ENCODE data around the gene LRRC2. TPM values are rescaled to one million over a fixed set of nuclear protein-coding genes. Genes with fewer than 3 reads are reported as not detected.

LRRC2 gene
- polyA plus RNA-seq, 3 donors = 1.4 to 2.9 (median 2.1) TPM

DNA sequence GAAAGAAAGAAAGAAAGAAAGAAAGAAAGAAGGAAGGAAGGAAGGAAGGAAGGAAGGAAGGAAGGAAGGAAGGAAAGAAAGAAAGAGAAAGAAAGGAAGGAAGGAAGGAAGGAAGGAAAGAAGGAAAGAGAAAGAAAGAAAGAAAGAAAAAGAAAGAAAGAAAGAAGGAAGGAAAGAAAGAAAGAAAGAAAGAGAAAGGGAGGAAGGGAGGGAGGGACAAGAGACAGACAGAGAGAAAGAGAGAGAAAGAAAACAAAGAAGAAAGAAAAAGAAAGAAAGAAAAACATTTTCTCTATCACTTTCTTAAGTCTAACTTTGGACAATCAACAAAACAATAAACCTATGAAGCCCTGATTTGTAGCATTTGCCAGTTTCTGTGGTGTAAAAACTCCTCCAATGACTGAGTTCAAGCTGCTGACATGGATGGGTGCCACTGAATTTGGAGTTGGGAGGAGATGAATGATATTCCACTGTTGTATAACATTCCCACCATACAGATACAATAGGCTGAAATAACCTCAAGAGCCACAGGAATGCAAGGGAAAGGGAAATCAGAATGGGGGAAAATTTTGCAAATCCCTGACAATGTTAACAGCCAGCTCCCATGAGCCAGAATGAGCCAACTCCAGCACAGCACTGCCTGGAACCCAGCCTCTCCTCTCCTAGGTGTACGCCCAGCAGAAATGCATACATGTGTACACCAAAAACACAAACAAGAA lies 83.3 kb downstream of the LRRC2 start:
- DNase-seq = no peak

DNA sequence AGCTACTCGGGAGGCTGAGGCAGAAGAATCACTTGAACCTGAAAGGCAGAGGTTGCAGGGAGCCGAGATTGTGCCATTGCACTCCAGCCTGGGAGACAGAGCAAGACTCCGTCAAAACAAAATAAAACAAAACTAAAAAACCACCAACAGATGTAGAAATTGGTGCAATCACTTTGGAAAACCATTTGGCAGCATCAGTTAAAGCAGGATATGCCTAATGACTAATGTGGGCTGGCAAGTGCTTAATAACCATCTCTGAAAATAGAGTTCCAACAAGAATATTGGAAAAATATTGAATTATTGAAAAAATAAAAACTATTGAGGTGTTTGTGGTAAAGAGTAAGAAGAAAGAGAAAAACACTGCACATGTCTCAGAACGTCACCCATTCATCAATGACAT lies 84.5 kb downstream of the LRRC2 start:
- DNase-seq = no peak

DNA sequence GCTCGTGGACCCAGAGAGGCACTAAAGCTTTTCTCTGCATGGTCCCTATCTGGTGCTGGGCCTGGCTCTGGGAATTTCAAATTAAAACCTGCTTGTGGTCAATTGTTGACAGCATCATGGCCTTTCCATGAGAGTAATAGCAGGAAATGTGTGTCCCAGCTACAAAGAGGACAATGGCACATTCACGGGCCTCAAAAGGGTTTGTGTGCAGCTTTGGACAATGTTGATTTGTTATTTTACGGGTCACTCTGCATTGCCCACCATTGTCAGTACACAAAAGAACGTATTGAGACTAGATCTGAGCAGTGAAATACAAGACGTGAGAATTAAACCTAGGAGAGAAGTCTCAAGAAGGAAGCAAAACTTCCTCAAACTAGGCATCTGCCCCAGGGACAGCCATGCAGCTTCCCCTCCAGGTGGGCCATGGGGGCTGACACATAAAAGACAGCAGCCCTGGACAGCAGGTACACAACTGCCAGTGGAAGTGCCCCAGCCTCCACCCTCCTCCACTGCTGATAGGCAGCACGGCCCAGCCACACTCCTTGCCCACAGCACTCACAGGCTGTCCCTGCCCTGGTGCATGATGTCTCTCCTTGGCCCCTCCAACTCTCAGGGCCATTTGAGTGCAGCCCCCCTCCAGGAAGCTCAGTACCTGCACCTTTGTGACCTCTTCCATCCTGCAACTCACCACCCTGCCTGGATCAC lies 85.5 kb downstream of the LRRC2 start:
- DNase-seq = no peak

DNA sequence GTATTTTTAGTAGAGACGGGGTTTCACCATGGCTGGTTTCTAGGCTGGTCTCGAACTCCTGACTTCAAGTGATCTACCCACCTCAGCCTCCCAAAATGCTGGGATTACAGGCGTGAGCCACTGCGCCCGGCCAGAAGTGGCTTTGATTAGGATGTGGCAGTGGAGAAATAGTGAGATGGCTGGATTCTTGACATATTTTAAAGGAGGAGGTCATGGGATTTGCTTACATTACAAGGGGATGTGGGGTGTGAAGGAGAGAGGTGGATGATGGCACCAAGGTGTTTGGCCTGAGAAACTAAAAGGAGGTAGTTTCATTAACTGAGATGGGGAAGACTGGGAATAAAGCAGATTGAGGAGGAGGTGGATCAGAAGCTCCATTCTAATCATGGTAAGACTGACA lies 86.4 kb downstream of the LRRC2 start:
- DNase-seq = no peak

DNA sequence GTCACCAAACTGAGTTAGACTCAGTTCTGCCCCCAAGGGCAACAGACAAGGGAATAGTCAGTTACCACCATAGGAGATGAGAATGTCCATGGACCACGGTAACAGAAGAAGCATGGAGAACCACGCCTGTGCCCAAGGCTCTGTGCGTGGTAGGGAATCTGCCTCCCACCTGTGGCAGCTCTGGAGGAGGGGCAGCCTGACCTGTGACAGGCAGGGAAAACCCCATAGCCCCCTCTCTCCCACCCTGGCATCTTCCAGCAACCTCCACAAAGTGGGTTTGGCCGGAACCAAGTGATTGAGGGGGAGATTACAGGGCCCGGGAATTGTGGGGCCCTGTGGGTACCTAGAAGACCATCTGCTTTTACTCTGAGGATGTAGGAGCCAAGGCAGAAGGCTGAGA lies 87.1 kb downstream of the LRRC2 start:
- DNase-seq = no peak

DNA sequence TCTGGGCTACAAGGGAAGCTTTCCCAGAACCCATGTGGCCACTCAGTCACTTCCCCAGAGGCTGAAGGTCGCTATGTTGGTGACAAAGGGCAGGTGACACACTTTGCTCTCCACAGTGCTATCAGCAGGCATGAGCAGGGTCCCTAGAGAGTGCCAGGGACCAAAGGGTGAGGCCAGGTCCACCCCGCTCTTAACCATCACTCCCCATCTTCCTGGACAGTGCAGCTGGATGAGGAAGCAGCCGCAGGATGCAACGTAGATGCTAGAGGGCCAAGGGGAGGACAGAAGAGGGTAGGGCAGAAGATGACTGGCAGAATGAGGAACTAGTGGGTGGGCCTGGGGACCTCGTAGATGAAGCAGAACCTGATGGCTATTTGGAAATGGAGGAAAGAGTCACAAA lies 87.8 kb downstream of the LRRC2 start:
- no peak for DNase-seq

DNA sequence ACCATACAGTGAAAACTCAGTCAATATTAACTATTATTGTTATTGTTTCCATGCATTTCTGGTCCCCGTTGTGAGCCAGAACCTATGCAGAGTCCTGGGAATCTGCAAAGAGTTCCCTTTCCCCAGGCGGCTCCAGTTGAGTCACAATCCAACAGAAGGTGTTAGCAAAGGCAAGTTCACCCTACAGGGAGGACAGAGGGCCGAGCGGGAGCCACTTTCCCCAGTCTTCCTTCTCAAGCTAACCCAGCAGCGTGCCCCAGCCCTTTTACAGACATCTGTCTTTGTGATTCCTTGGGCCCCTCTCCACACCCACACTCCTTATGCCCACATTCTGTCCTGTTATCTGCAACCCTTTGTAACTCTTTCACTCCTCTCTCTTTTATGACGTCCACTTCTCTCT lies 88.3 kb downstream of the LRRC2 start:
- no peak for DNase-seq

DNA sequence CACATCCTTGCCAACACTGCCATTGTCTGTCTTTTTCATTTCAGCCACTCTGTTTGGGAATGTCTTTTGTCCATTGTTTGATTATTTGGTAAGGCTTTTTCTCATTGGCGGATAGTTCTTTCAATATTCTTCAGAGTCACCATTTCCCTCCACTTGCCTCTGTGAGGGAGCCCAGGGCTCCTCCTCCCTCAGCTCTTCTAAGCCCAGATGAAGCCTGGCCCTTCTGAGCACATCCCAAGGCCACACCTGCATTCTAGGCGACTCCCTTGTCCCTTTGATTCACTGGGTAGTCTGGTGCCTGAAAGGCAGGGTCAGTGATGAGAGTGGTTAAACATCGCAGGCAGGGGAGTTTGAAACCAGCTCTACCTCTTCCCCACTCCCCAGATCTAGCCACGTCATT lies 89.0 kb downstream of the LRRC2 start:
- DNase-seq = no peak

DNA sequence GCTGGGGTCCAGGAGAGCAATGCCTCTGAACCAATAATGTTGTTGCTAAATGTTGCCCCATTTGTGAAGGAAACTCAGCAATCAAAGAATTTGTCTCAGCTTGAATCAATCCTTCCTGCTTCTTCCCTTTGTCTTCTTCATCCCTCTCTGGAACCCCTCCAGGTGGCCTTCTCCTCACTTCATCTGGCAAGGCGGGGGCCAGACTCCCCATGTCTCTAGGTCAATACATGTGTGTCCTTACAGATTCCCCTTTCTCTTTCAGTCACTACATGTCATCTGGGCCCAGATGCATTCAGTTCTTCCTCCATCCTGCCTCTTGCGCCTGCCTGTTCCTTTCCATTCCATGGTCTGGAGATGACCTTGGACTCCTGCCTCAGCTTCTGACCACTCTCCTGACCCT lies 93.4 kb downstream of the LRRC2 start:
- no peak for DNase-seq

DNA sequence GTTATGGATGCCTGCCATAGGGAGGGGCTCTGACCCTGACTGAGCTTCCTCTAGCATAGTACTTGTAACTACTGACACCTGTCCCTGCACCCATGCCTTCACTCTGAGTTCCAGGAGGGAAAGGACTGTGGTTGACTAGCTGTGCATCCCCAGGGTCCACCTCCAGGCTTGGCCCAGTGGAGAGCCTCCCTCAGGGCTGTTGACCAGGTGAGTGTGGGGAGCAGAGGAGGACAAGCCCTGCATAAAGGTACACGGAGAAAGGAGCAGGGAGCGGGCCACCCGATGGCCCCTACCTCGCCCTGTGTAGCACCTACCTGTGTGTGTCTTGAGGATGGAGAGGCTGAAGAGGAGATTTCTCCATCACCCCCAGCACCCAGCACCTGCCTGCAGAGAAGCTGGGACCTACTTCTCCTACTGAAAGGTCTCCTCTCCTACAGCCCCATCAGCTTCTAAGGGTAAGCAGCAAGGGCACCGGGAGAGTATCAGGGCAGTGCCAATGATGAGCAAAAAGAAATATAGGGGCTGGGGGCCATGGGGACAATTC lies 94.7 kb downstream of the LRRC2 start:
- no peak for DNase-seq

DNA sequence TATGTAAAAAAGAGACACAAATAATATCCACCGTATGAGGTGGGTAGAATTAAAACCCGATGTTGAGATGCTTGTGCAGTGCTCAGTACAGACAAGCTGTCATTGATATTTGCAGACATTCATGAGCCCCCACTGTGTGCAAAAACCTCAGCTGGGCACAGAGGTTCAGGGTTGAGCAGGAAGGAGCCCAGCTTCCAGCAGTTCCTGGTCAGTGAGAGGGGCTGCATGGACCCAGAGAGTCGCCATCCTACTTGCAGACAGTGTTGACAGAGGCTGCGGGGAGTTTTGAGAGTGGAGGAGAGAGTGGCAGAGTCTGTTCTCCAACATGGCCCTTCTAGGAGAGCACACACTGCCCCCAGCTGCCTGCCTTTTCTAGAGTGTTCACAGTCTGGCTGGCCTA lies 95.3 kb downstream of the LRRC2 start:
- no peak for DNase-seq

DNA sequence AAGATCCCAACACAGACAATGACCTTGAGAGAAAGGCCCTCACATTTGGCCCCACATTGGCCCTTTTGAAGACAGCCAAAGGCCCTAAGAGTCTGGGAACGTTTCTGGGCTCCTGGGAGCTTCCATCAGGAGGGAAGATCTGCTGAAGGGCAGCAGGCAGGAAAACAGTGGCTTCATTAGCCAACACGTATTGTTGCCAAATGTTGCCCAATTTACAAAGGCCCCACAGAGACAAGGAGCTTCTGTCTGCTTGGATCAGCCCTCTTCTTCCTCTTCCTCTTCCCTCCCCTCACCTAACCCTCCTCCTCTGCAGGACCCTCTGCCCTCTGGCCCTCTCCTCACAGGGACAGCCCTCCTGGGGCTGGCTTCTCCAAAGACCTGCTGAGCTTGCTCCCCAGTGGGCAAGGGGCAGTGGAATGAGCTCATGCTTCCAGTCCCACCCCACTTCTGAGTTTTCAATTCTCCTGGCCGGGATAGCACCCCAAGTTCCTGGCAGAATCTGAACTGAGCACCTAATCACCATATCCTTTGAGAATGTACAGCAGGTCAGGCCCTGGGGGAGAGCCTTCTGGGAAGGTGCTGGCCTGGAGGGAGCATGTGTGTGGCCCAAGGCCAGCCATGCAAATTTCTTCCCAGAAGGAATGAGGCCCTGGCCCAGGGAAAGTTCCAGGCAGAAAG lies 96.3 kb downstream of the LRRC2 start:
- DNase-seq = no peak

DNA sequence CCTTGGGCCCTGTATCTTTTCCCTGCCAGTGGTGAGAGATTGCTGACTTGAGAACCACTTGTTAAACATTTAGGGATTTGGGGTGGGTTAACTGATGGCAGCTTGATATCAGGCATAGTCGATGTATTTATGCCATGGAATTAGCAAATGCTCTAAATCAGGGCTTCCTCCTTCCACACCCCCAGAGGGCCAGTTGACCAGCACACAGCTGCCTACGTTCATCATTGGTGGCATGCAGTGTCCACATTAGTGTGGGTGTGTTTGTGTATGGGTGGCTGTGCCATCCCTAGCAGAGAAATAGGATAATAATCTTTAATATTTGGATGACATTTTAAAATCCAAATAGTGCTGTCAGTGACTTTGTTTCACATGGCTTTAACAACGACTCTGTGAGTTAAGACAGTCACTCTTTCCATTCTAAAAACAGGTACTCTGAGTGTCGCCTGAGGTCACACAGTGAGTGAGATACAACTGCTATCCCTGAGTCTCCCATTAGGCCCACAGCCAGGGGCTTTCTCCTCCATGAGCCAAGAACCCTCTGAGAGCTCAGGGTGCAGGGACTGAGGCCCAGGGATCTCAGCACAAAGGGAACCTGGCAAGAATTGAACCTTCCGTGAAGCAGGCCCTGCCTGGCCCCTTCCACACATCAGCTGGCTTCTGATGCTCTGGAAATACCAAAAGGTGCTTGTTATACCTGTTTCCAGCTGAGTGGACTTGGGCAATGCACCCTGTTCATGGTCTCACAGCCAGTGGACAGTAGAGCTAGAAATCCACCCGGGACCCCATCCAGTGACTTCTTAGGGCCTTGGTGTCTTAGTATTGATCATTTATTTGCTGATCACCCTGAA lies 97.1 kb downstream of the LRRC2 start:
- DNase-seq = no peak

DNA sequence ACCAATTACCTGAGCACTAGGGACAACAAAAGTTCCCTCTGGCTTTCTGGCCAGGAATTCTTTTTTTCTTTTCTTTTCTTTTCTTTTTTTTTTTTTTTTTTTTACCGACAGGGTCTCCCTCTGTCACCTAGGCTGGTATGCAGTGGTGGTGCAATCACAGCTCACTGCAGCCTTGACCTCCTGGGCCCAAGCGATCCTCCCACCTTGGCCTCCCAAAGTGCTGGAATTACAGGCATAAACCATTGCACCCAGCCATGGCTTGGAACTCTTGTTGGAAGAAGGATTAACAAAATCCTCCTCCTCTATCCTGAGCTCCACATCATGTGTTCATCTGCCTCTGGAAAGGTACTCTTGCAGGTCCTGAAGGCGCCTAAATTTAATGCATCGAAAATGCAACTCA lies 98.5 kb downstream of the LRRC2 start:
- DNase-seq = no peak

DNA sequence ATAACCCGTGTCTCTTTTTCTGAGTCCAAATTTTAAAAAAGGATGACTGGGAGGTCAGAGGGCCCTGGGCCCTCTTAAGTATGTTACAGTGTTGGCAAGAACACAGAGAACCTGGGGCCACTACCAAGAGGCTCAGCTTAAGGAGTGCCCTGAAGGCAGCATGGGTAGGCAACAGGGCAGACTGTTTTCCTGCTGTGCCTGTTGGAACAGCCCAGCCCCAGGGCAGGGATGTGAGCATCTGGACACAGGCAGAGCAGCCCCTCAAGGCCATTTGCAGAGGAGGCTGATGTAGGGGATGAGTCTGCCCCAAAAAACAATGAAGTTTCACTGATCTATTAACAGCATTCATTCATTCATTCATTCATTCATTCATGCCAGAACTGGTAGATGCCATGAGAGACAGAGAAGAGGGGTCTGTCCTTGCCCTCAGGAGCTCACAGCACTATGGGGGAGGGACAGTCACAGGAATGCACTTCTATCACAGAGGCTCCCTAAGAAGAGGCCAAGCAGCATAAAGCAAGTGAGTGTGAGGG lies 99.2 kb downstream of the LRRC2 start:
- no peak for DNase-seq

DNA sequence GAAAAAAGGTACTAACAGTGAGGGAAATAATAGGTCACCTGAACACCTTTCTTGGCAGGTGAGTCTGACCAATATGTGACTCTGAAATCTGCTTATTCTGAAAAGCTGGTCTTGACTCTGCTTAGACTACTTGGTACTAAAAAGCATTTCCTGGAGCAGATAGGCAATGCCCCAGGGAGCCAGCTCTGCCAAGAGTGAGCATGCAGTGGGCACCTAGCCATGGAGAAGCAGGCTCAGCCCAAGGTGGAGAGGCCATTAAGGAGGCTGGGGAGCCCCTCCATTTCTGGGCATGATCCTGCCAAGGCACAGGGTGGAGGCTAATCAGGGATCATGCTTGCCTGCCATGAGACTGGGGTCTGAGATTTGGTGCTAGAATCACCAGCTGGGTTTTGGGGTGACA lies 99.8 kb downstream of the LRRC2 start:
- DNase-seq = no peak

Other genes starting within 250 kb of the LRRC2 start
- gene CCR2, start 212.2 kb downstream of the LRRC2 start, polyA plus RNA-seq (ENCODE audit: insufficient read length in 3 of 3) = 1 to 10 TPM in 2 of 3 donors, under 1 TPM in 1; 0.87 to 1.9 (median 1.6) TPM
- gene CCR5, start 195.4 kb downstream of the LRRC2 start, polyA plus RNA-seq (ENCODE audit: insufficient read length in 3 of 3) = under 1 TPM; 0.17 to 0.47 (median 0.41) TPM
- gene CCRL2, start 159.0 kb downstream of the LRRC2 start, polyA plus RNA-seq (ENCODE audit: insufficient read length in 3 of 3) = 1 to 10 TPM in 1 of 3 donors, under 1 TPM in 2; 0.83 to 1.1 (median 0.99) TPM
- 1 to 10 TPM; 2.2 to 3.6 (median 3.3) TPM for gene LTF, start 101.4 kb downstream of the LRRC2 start, polyA plus RNA-seq (ENCODE audit: insufficient read length in 3 of 3)
- gene RTP3, start 68.3 kb downstream of the LRRC2 start, polyA plus RNA-seq (ENCODE audit: insufficient read length in 3 of 3) = under 1 TPM in 1 of 3 donors, not detected in 2; 0.06 TPM
- under 1 TPM; 0.13 to 0.17 (median 0.16) TPM for gene FAM240A, start 46.2 kb upstream of the LRRC2 start, polyA plus RNA-seq (ENCODE audit: insufficient read length in 3 of 3)
- 10 to 100 TPM; 10.4 to 20.6 (median 19.3) TPM for gene ALS2CL, start 127.4 kb upstream of the LRRC2 start, polyA plus RNA-seq (ENCODE audit: insufficient read length in 3 of 3)
- 1 to 10 TPM in 1 of 3 donors, under 1 TPM in 2; 0.90 to 1.3 (median 0.95) TPM for gene TMIE, start 135.1 kb upstream of the LRRC2 start, polyA plus RNA-seq (ENCODE audit: insufficient read length in 3 of 3)
- 1 to 10 TPM; 2.6 to 5.1 (median 3.8) TPM for gene PRSS50, start 151.6 kb upstream of the LRRC2 start, polyA plus RNA-seq (ENCODE audit: insufficient read length in 3 of 3)

Measured in renal pelvis (tissue), 4 donors.